Activated CD4-positive, alpha-beta memory T cell treated with anti-CD3 and anti-CD28 coated beads for 36 hours (primary cell): Measurements from ENCODE around the gene NOC2L. TPM values are rescaled to one million over a fixed set of nuclear protein-coding genes. Genes with fewer than 3 reads are reported as not detected.
"Not testable (repeated sequence)": the region's sequence is repeated elsewhere in the genome, so short reads cannot be mapped to it uniquely, and the experiment has no call there.

Experiments used
- CTCF ChIA-PET: fragments of 350-600 bp; sonication (Branson Sonifier 250); formaldehyde crosslinking; loops from one replicate; lab custom pipeline; 2021; ENCODE audit warnings: antibody characterized with exemption, inconsistent platforms; lab: Charles Lee
- POLR2A ChIA-PET: fragments of 350-600 bp; sonication (Branson Sonifier 250); formaldehyde crosslinking; loops from one replicate; lab custom pipeline; 2021; ENCODE audit warnings: antibody characterized with exemption; lab: Charles Lee
- DNase-seq: peaks from one replicate; pipeline ENCODE4 v3.0.0-alpha.2; 2020
- H3K27ac Mint-ChIP-seq: one replicate; pipeline ENCODE4 v1.8.0; 2021; ENCODE audit warnings: mixed read lengths
- H3K27me3 Mint-ChIP-seq: one replicate; pipeline ENCODE4 v1.8.0; 2021; ENCODE audit warnings: mixed read lengths
- H3K36me3 Mint-ChIP-seq: one replicate; pipeline ENCODE4 v1.8.0; 2021; ENCODE audit warnings: mixed read lengths
- H3K4me1 Mint-ChIP-seq: one replicate; pipeline ENCODE4 v1.8.0; 2021; ENCODE audit warnings: low read depth, mixed read lengths
- H3K4me3 Mint-ChIP-seq: one replicate; pipeline ENCODE4 v1.8.0; 2021; ENCODE audit warnings: mild to moderate bottlenecking, mixed read lengths
- H3K9me3 Mint-ChIP-seq: one replicate; pipeline ENCODE4 v1.8.0; 2021; ENCODE audit warnings: mixed read lengths
- intact Hi-C: fragments of 100-400 bp; cut with micrococcal nuclease; formaldehyde crosslinking; loops from one replicate; pipeline ENCODE4 v1.15.1; 2023
- total RNA-seq, 2 experiments: library from RNA; stranded (reverse); gene quantifications; one replicate each; pipeline ENCODE4 v1.2.3, GENCODE V29; 2021

NOC2L gene
- total RNA-seq, 2 experiments from 2014 or later = 111 to 117 TPM

GRCh38 chr1:978835-979743 is 20.0 kb upstream of the NOC2L start:
- ChIA-PET CTCF (no interaction called here), POLR2A (no interaction called here)
- intact Hi-C loops = no loop called here
- Mint-ChIP-seq H3K4me3 (no peak overlapping the region), H3K27me3 (peaks cover 20% of the 10 kb centered on the region), H3K36me3 (no peaks in the 10 kb centered on the region), H3K27ac (no peak overlapping the region), H3K4me1 (peaks cover 8% of the 10 kb centered on the region), H3K9me3 (no peaks in the 10 kb centered on the region)
- no peak for DNase-seq

- ChIA-PET POLR2A (no interaction called here), CTCF (no interaction called here)
- no peaks in the 10 kb centered on the region for H3K36me3 Mint-ChIP-seq
- no peak overlapping the region for H3K27ac Mint-ChIP-seq
- no peaks in the 10 kb centered on the region for H3K9me3 Mint-ChIP-seq
- no peak overlapping the region for H3K4me3 Mint-ChIP-seq
- intact Hi-C loops = no loop called here
- peaks cover 8% of the 10 kb centered on the region for H3K4me1 Mint-ChIP-seq
- no peak for DNase-seq
- peaks cover 19% of the 10 kb centered on the region for H3K27me3 Mint-ChIP-seq
Observed at GRCh38 chr1:978069-978834, 19.2 kb upstream of the NOC2L start.

GRCh38 chr1:976791-977190 is 17.7 kb upstream of the NOC2L start:
- H3K27me3 Mint-ChIP-seq = peaks cover 12% of the 10 kb centered on the region
- POLR2A ChIA-PET, H3K27ac Mint-ChIP-seq: not testable (repeated sequence)

GRCh38 chr1:975896-976683 is 17.0 kb upstream of the NOC2L start:
- Mint-ChIP-seq H3K27ac (no peak overlapping the region), H3K4me3 (no peak overlapping the region), H3K36me3 (no peaks in the 10 kb centered on the region), H3K4me1 (peaks cover 8% of the 10 kb centered on the region), H3K27me3 (peaks cover 12% of the 10 kb centered on the region), H3K9me3 (no peaks in the 10 kb centered on the region)
- DNase-seq = peak; percentile 82
- CTCF ChIA-PET = interaction anchor here (0.9 to 1.8 kb wide), 8 partner anchors 9 to 106 kb away, joined by 3 to 13 read pairs (median 5); partner anchors contain the start of genes KLHL17 and PLEKHN1
- intact Hi-C loops = loop anchor here (2.0 kb wide), 1 partner anchor 71 kb away; no protein-coding TSS in a partner anchor
- POLR2A ChIA-PET = no interaction called here

More at GRCh38 chr1:976791-977190, 17.7 kb upstream of the NOC2L start:
- H3K4me3 Mint-ChIP-seq, H3K4me1 Mint-ChIP-seq, H3K9me3 Mint-ChIP-seq, DNase-seq, H3K36me3 Mint-ChIP-seq: not testable (repeated sequence)
- intact Hi-C loops = loop anchor here (2.0 kb wide), 1 partner anchor 72 kb away; no protein-coding TSS in a partner anchor
- CTCF ChIA-PET = interaction anchor here (0.9 to 1.8 kb wide), 7 partner anchors 8 to 107 kb away, joined by 3 to 13 read pairs (median 5); partner anchors contain the start of genes KLHL17 and PLEKHN1

GRCh38 chr1:975365-975764 is 16.3 kb upstream of the NOC2L start:
- peaks cover 12% of the 10 kb centered on the region for H3K27me3 Mint-ChIP-seq
- CTCF ChIA-PET = interaction anchor here (1.3 to 1.8 kb wide), 4 partner anchors 8 to 106 kb away, joined by 4 to 13 read pairs (median 8); partner anchors contain the start of gene PLEKHN1
- H3K4me3 Mint-ChIP-seq = no peak overlapping the region
- no peaks in the 10 kb centered on the region for H3K36me3 Mint-ChIP-seq
- no peaks in the 10 kb centered on the region for H3K9me3 Mint-ChIP-seq
- POLR2A ChIA-PET = no interaction called here
- intact Hi-C loops = no loop called here
- H3K4me1 Mint-ChIP-seq = peaks cover 8% of the 10 kb centered on the region
- no peak for DNase-seq
- no peak overlapping the region for H3K27ac Mint-ChIP-seq

GRCh38 chr1:974687-975328 is 15.8 kb upstream of the NOC2L start:
- H3K9me3 Mint-ChIP-seq = no peaks in the 10 kb centered on the region
- no peaks in the 10 kb centered on the region for H3K36me3 Mint-ChIP-seq
- ChIA-PET CTCF (interaction anchor here (1.4 to 1.8 kb wide), 3 partner anchors 9 to 71 kb away, joined by 4 to 13 read pairs (median 6); no protein-coding TSS in a partner anchor), POLR2A (no interaction called here)
- no peak overlapping the region for H3K4me3 Mint-ChIP-seq
- no peak overlapping the region for H3K27ac Mint-ChIP-seq
- no peak for DNase-seq
- peaks cover 8% of the 10 kb centered on the region for H3K4me1 Mint-ChIP-seq
- H3K27me3 Mint-ChIP-seq = peaks cover 12% of the 10 kb centered on the region
- intact Hi-C loops = no loop called here

GRCh38 chr1:974293-974640 is 15.2 kb upstream of the NOC2L start:
- Mint-ChIP-seq H3K9me3 (peaks cover 2% of the 10 kb centered on the region), H3K27me3 (peaks cover 12% of the 10 kb centered on the region), H3K4me3 (no peak overlapping the region), H3K4me1 (peaks cover 8% of the 10 kb centered on the region), H3K27ac (no peak overlapping the region), H3K36me3 (no peaks in the 10 kb centered on the region)
- CTCF ChIA-PET = interaction anchor here (1.4 kb wide), 1 partner anchor 9 kb away, joined by 6 read pairs; no protein-coding TSS in a partner anchor
- POLR2A ChIA-PET = no interaction called here
- DNase-seq = no peak
- intact Hi-C loops = no loop called here

GRCh38 chr1:973459-974292 is 14.6 kb upstream of the NOC2L start:
- H3K4me3 Mint-ChIP-seq = no peak overlapping the region
- POLR2A ChIA-PET = no interaction called here
- no peaks in the 10 kb centered on the region for H3K36me3 Mint-ChIP-seq
- CTCF ChIA-PET = interaction anchor here (1.1 to 1.4 kb wide), 2 partner anchors 10 to 28 kb away, joined by 3 to 6 read pairs; no protein-coding TSS in a partner anchor
- peaks cover 12% of the 10 kb centered on the region for H3K27me3 Mint-ChIP-seq
- DNase-seq = no peak
- peaks cover 8% of the 10 kb centered on the region for H3K4me1 Mint-ChIP-seq
- no peak overlapping the region for H3K27ac Mint-ChIP-seq
- intact Hi-C loops = no loop called here
- H3K9me3 Mint-ChIP-seq = peaks cover 2% of the 10 kb centered on the region

GRCh38 chr1:972726-973458 is 13.8 kb upstream of the NOC2L start:
- Mint-ChIP-seq H3K36me3 (no peaks in the 10 kb centered on the region), H3K9me3 (peaks cover 2% of the 10 kb centered on the region), H3K4me3 (no peak overlapping the region), H3K27me3 (peaks cover 9% of the 10 kb centered on the region), H3K27ac (no peak overlapping the region), H3K4me1 (peaks cover 5% of the 10 kb centered on the region)
- DNase-seq = no peak
- ChIA-PET POLR2A (no interaction called here), CTCF (interaction anchor here (1.1 kb wide), 1 partner anchor 29 kb away, joined by 3 read pairs; no protein-coding TSS in a partner anchor)
- intact Hi-C loops = no loop called here
